Caki2 (cell line): Measurements from ENCODE around the gene FLNC. TPM values are rescaled to one million over a fixed set of nuclear protein-coding genes. Genes with fewer than 3 reads are reported as not detected.

ENCODE experiments used
- DNase-seq: peaks from one replicate; pipeline ENCODE4 v3.0.0-alpha.2; 2015; ENCODE audit warnings: low read depth
- in situ Hi-C: cut with HindIII; loops from 2 replicates; pipeline ENCODE4 v1.10.0; 2016; ENCODE audit warnings: low sequenced_read_pairs, low pct_unique_long_range_greater_than_20kb, mixed read lengths
- total RNA-seq: library from RNA; depleted of rRNA; stranded (reverse); fragments of >200 nt; shearing (Covaris generic); gene quantifications from 2 replicates; pipeline ENCODE4 v1.2.3, GENCODE V29; 2014; ENCODE audit warnings: low replicate concordance

FLNC gene
- total RNA-seq, 1 experiment from 2014 or later = not detected

- in situ Hi-C loops = no loop called here
- DNase-seq = no peak
These were observed 24.2 kb downstream of the FLNC start for GRCh38 chr7:128854396-128854795.

GRCh38 chr7:128855559-128855958 lies 25.4 kb downstream of the FLNC start:
- in situ Hi-C loops = no loop called here

GRCh38 chr7:128856001-128856718 lies 26.0 kb downstream of the FLNC start:
- in situ Hi-C loops = no loop called here
- no peak for DNase-seq

More at GRCh38 chr7:128855559-128855958, 25.4 kb downstream of the FLNC start:
- no peak for DNase-seq

- in situ Hi-C loops = no loop called here
- DNase-seq = no peak
These were observed 28.4 kb downstream of the FLNC start for GRCh38 chr7:128858380-128859231.

- in situ Hi-C loops = no loop called here
- no peak for DNase-seq
These were observed 29.3 kb downstream of the FLNC start for GRCh38 chr7:128859232-128860157.

DNA sequence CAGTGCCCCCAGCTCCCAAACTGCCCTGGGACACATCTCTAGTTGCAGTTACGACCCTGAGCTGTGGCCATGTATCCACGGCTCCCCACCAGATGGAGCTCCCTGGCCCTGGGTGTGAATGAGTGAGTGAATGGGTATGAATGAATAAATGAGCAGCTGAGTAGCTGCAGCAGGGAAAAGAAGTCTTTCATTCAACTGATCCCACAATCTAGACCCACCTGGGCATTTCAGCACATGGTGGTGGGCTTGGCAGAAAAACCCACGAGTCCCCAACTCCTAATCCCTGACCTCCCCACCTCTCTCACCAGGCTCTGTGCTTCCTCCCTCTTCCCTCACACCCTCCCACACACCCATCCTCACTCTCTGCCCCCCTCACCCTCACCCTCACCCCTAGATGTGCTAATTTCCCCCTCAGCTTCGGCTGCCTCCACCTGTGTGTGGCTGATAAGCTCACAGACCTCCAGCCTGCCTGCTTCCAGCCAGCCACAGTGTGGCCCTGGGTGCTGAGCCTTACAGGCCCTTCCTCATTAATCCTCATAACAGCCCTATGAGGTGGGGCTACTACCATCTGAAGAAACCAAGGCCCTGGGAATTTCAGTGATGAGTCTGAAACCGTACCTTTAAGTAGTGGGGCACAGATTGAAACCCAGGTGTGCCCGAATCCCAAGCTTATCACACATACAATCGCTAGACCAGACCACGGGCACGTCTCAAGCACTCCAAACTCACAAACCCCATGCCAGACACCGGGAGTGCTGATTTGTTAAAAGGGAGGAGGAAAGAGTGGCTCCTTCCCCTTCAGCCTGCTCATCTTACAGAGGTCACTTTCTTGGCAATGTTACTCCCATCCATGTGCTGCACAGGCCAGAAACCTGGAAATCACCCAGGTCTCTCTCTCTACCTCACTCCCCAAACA lies 30.2 kb downstream of the FLNC start:
- DNase-seq = no peak
- in situ Hi-C loops = no loop called here

DNA sequence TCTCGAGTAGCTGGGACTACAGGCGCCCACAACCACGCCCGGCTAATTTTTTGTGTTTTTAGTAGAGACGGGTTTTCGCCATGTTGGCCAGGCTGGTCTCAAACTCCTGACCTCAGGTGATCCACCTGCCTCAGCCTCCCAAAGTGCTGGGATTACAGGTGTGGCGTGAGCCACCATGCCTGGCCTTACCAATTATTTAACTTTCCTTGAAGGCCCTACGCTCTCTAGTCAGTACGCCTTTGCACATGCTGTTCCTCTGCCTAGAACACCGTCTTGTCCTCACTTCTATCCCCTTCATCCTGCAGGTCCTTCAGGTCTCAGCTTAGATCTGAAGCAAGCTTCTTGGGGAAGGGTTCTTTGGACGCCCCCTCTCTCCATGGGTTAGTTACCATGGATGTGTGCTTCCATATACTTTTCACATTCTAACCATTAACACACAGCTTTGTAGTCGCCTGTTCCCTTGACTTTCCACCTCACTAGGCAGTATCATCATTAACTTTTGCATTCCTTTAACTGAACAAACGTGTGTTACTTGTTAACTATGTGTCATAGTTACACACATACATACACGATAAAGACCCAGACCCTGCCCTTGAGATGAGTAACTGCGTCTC lies 31.9 kb downstream of the FLNC start:
- in situ Hi-C loops = no loop called here
- no peak for DNase-seq

DNA sequence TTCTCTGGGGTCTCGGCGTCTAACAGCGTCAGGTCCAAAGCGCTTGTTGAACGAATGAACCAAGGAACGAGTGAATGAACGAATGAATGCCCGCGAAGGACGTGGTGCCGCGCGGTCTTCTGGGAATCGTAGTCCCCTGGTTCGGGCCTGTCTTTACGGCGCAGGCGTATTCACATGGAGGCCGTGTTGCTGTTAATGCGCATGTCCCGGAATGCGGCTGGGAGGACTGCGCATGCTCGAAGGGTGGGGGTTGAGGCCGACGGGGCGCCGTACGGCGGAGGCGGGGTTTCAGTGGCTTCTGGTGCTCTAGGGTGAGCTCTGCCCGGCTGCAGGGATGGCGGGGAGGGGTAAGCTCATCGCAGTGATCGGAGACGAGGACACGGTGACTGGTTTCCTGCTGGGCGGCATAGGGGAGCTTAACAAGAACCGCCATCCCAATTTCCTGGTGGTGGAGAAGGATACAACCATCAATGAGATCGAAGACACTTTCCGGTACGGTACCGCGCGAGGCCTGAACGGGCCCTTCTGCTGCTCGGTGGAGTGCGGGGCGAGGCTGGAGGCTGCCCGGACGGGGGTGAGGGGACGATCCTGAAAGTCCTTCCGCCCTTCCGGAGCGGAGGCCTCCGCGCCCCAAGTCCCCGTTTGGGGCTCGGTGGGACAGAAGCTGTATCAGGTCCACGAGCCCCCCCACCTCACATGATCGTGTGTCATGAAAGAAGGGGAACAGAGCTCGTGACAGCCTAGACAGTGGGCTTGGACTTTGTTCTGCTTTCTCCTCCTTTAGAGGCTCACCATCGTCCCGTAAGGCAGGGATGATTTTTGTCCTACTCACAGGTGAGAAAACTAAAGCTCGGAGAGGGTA lies 32.6 kb downstream of the FLNC start, which contains the start of gene ATP6V1F:
TSS of gene ATP6V1F (plus strand) at position 286 of the 862 bp plus-strand sequence. CDS start at position 335, 49 bp downstream.
- peak; percentile 94 for DNase-seq

DNA sequence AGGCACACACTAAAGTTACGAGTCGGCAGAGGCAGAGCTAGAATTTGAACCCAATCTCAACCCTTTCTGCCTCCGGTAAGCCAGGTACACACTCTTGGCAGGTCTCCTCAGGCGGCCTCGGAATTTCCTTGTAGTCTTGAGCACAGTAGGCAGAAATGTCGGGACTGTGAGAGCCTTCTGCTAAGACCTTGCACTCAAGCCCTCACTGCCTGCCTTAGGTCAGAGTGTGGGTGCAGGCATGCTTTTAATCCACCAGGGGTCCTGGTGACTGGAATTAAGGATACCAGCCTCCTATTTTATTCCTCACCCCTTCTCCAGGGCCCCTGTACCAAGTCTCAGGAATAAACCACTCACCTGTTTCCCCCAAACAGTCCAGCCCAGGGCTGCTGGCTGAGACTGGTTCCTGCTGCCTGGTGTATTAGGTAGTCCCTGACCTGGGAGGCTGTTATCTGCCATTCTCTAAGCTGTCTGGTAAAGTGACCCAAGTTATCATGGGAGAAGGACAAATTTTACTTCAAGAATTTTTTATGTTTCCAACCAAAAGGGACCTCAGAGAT lies 33.3 kb downstream of the FLNC start:
- DNase-seq = peak; percentile 55
- in situ Hi-C loops = no loop called here

More for the DNA sequence above, 32.6 kb downstream of the FLNC start, which contains the start of gene ATP6V1F:
- in situ Hi-C loops = no loop called here

DNA sequence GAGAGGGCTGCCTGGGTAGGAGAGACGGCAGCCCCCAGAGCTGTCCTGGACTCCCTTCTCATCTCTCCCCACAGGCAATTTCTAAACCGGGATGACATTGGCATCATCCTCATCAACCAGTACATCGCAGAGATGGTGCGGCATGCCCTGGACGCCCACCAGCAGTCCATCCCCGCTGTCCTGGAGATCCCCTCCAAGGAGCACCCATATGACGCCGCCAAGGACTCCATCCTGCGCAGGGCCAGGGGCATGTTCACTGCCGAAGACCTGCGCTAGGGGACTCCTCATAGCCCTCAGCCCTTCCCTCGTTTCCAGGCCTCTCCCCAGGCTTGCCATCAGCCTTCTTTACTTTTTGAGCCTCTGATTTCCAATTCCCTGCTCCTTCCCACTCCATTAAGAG lies 35.1 kb downstream of the FLNC start:
- DNase-seq = no peak
- in situ Hi-C loops = no loop called here

GRCh38 chr7:128865996-128866877 lies 36.0 kb downstream of the FLNC start:
- DNase-seq = no peak
- in situ Hi-C loops = no loop called here

DNA sequence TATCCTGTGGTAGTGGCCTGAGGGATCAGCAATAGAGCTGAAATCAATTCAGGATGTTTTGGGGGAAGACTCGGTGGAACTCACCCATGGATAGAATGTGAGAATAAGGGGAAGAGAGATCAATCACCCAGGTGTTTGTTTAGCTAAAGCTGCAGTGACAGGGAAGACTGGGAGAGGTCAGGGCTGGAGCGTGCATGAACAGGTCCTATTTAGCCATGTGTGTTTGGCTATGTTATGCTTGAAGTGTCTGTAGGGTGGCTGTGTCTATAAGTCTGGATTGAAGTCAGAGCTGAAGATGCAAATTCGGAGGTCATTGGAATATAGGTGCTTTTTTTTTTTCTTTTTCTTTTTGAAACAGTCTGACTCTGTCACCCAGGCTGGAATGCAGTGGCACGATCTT lies 37.0 kb downstream of the FLNC start:
- DNase-seq = no peak
- in situ Hi-C loops = no loop called here

DNA sequence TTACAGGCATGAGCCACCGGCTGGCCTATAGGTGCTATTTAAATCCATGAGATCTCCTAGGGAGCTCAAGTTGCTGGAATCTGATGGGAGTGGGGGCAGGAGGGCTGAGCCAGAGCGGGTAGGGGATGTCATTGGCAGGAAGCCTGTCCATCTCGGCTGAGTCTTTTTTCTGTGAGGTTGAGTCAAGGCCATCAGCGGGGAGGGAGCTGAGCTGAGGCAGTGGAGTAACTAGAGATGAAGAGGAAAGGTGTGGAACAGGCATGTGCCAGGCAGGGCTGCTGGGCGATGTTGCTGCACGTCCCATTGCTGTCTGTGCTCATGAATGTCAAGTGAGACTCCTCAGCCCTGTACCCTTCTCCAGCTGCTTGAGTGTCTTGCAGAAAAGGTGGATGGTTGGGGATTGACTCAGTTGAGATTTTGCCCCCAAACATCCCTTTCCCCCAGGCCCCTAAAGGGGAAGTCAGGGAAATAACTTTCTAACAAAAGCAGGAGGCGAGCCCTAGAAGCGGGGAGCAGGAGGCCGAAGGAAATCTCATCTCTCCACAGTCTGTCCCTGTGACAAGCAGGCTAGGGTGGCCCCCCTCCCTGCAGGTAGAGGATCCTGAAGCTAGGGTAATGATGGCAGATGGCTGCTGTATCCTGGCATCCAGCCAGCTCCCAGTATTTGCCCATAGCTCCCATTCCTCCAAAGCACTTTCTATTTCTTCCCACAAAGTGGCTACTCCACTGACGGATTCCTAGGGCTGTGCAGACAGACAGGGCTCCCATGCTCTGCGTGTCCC lies 37.8 kb downstream of the FLNC start:
- in situ Hi-C loops = no loop called here
- DNase-seq = no peak

DNA sequence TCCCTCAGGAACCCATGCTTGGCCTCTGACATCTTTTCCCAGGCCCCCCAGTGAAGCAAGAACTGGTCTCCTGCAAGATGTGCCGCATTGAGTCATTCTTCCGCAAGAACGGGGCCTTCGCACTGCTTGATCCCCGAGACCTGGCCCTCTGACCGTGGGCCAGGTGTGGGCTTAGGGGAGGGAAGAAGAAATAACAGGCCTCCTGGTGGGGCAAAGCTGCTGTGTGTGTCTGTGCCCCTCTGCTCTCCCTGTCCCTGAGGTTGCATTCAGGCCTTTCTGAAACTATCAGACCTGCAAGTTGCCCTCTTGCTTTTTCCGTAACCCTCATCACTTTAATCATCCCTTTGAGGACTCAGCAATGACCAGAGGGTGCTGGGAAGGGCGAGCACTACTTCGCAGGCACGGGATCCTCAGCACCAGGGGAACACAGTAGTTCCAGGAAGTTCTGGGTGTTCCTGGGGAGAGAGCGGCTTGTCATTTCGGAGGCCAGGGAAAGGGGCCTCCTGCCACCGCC lies 38.5 kb downstream of the FLNC start:
- in situ Hi-C loops = no loop called here

More for the DNA sequence above, 38.5 kb downstream of the FLNC start:
- DNase-seq = no peak
